UCSD-AML1 (cell line): ENCODE data around the gene KCNC1.

ENCODE experiments used
- DNase-seq: peaks from one replicate; lab custom pipeline; 2025; ENCODE audit not compliant: unreplicated experiment; lab: John Stamatoyannopoulos, UW

The KCNC1 gene

DNA sequence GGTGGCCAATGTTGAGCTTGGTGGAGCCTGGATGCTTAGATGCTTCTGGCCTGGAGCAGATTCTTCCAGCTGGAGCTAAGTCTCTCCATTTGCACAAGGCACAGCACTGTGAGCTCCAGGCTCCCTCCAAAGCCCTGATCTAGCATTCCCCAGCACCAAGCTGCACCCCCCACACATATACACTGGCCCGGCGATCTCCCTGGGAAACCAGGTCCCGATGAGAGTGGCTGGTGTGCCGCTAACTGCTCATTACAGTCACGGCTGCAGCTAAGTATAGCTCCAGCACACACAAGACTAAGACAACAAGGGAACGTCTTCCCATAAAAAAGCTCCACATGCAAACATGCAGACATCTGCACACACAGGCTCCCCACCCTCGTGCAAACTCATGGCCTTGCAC, 17.6 kb downstream of the KCNC1 start:
- DNase-seq = no peak

GRCh38 chr11:17753153-17753552, 18.6 kb downstream of the KCNC1 start:
- no peak for DNase-seq

- DNase-seq = no peak
These were observed 19.1 kb downstream of the KCNC1 start for GRCh38 chr11:17753641-17754040.

GRCh38 chr11:17755891-17756290, 21.3 kb downstream of the KCNC1 start:
- no peak for DNase-seq

DNA sequence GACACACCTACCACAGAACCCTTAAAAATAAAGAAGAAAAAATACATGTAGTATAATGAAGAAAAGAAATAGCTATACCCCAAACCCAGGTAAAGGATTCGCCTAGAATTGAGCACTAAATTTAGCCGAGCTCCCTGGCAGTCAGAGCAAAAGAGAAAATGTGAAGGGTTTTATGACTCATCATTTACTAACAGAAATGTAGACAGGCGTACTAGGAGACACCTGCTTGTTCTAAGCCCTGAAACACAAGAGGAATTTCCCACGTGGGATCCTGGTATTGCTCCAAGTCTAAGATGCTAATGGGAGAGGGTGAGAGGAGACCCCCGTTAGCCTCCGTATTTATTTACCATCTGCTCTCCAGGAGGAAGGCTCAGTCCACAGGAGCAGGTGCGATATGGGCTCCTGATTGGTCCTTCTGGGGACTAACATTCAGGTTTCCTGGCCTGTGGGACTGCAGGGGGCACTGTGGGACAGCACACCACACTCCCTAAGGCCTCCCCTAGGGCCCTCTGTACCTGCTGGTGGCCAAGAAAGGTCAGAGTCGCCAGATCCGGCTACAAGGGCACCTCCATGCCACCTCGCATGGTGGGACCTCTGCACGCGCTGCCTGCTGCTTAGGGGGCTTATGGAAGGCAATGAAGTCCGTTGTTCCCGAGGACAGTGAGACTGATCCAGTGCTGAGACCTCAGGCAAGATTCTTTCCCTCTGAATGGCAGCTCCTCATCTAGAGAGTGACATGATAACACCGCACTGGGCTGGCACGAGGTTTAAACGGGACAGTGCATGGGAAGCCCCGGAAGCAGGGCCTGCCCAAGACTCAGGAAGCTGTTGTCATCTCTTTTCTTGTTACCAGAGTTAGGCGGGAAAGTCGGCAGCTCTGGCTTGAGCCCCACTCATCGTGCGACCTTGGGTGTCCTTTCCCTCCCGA, 25.8 kb downstream of the KCNC1 start:
- peak; percentile 58 for DNase-seq

- no peak for DNase-seq
These were observed 27.9 kb downstream of the KCNC1 start for GRCh38 chr11:17762309-17762974.

DNA sequence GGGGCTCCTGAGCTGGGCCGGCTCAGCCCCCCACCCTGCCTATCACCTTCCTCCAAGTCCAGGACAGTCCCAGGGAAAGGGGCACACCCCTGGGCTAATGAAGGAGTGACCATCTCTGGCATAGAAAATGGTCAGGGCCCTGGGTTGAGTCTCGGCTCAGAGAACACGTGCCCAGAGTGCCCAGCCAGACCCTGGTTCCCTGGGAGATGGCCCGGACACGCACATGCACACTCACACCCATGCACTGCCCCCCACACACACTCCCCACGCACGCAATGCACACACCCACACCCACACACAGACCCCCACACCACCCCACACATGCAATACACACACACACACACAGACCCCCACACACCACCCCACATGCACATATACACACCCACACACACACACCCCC, 28.7 kb downstream of the KCNC1 start:
- DNase-seq = no peak

DNA sequence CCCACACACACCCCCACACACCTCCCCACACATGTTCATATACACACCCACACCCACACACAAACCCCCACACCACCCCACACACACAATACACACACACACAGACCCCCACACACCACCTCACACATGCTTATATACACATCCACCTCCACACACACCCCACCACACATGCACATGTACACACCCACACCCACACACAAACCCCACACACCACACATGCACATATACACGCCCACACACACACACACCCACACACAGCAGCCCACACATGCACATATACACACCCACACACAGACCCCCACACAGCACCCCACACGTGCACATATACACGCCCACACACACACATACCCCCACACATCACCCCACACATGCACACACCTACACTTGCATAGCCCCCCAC, 29.1 kb downstream of the KCNC1 start:
- no peak for DNase-seq

- no peak for DNase-seq
These were observed 30.1 kb downstream of the KCNC1 start for GRCh38 chr11:17764446-17765218.

DNA sequence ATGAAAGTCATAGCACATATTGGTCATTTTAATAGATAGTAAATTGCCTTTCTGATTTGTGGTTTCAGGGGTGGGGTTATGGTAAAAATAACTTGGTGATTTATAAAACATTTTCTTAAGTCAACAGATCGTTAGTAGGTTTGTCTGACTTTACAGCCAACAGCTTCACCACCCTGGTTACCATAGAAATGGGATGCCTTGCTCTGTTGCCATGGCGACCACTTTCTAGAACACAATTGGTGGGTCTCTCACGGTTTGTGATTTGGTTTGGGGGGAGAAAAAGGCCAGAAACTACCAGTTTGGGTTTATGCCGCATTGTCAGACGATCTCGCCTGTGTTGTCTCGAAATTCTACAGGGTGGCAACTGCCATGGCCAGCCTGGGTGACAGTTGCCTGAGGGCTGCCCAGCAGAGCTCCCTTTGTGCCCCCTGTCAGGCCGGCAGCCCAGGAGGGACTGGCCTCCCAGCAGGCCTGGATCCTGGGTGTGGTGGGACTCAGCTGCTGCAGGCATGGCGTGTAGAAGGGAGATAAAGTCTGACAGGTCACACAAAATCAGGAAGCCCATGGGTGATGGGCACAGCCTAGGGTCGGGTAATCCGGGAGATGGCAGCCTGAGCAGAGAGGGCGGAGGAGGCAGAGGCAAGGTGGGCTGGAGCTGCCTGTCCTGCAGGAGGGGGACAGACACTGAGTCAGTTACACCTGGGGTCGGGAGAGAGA, 30.9 kb downstream of the KCNC1 start:
- DNase-seq = no peak

DNA sequence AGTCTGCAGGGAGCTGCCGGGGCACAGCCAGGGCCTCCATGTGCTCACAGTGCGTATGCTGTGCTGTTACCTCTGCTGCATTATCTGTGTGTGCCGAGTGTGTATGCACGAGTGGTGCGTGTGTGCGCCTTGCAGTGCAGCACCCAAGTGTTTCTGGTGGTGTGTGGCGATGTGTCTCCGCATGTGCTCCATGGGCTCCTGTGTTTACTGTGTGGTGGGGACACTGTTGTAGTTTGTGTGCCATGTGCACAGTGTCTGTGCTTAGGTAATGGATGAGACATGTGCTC, 31.4 kb downstream of the KCNC1 start:
- DNase-seq = no peak

DNA sequence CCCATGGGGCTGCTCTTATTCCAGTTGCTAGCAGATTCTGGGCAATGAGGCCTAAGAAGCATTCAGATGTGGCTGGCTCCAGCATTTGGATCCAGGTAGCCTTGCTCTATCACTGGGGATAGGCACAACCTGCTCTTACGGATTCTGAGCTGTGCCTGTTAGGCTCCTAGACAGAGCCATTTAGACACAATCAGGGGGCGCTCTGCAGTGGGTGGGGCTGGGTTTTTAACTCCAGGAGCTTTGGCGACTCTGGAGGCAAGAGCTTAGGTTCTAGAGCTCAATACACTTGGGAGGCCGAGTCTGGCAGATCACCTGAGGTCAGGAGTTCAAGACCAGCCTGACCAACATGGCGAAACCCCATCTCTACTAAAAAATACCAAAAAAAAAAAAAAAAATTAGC, 32.0 kb downstream of the KCNC1 start:
- DNase-seq = no peak

- DNase-seq = no peak
These were observed 32.8 kb downstream of the KCNC1 start for GRCh38 chr11:17767301-17767885.

DNA sequence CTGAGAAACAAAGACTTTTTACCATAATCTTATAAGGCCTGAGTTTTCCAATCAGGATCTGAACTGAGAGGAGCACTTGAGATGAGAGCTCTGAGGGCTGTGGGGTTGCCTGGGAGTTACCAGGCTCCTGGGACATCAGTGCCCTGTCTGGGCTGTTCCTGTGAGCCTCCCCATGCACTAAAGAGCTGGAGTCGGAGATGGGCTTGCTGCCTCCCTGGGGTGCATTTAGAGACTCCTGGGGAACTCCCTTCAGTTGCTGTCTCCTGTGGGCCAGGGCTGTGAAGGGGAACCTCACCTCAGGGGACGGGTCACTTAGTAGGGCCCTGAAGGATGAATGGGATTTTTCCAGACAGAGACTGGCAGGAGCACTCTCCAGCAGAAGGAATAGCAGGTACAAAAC, 33.3 kb downstream of the KCNC1 start:
- DNase-seq = no peak

DNA sequence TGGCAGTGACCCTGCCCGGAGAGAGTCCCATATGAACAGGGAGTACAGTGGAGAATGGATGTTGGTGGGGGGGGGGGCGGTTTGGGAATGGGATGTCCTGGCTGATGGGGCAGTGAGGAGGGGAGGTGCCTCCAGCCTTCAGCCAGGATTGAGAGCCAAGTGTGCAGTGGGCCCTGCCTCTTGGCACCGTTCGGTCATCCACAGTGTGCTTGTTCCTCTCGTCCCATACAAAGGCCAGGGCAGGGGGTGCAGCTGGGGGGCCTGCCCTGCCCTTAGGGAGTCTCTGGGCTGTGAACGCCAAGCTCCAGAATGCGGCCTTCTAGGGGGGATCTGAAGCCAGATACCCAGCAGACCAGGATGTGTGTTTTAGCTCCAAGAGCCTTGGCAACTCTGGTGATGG, 34.0 kb downstream of the KCNC1 start:
- no peak for DNase-seq

GRCh38 chr11:17769218-17769617, 34.6 kb downstream of the KCNC1 start:
- DNase-seq = no peak

- no peak for DNase-seq
These were observed 35.6 kb downstream of the KCNC1 start for GRCh38 chr11:17770048-17770652.

- no peak for DNase-seq
These were observed 36.3 kb downstream of the KCNC1 start for GRCh38 chr11:17770917-17771316.

GRCh38 chr11:17771415-17771814, 36.8 kb downstream of the KCNC1 start:
- no peak for DNase-seq

GRCh38 chr11:17771841-17772401, 37.3 kb downstream of the KCNC1 start:
- DNase-seq = no peak
